MM.1S (cell line): Measurements from ENCODE around the gene DDX51.

Source experiments
- CTCF ChIP-seq: fragments of 300-600 bp; sonication (generic); IDR thresholded peaks from 2 replicates; pipeline ENCODE4 v1.5.1; 2016; ENCODE audit warnings: antibody characterized with exemption, low read length, mixed read lengths
- EZH2 ChIP-seq: fragments of 300-600 bp; sonication (generic); optimal IDR thresholded peaks from 2 replicates; pipeline ENCODE3; 2017; ENCODE audit warnings: low read depth, mild to moderate bottlenecking, antibody characterized with exemption, low read length, mixed read lengths

DNA sequence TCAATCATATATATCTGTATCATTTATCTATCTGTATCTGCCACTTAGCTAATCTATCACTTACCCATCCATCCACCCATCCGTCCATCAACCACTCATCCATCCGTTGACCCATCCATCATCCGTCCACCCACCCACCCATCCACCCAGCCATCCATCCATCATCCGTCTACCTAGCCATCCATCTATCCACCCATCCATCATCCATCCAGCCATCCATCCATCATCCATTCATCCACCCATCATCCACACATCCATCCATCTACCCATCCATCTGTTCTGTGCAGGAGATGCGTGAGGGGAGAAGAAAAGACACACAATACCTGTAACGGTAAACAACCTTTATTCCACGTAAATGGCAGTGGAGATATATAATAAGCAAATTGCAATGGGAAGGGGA lies 20.3 kb upstream of the DDX51 start:
- TF ChIP-seq CTCF (no peak), EZH2 (no peak)
